NB4 (cell line): ENCODE data around the gene MYCL.

ENCODE experiments used
- MAX ChIP-seq: IDR thresholded peaks from 2 replicates; pipeline ENCODE4 v1.6.1; 2011; ENCODE audit warnings: low read depth, low read length
- POLR2A ChIP-seq: IDR thresholded peaks from 2 replicates; pipeline ENCODE4 v1.6.1; 2011; ENCODE audit warnings: mild to moderate bottlenecking; ENCODE audit not compliant: insufficient read length; ENCODE audit errors: extremely low read depth
- TF ChIP-seq, protein P1 (sequence below): IDR thresholded peaks from one replicate; pipeline ENCODE4 v1.5.1; 2012; ENCODE audit warnings: low read depth, low read length

- TF ChIP-seq POLR2A (no peak), MAX (no peak)
- TF ChIP-seq, protein P1, sequence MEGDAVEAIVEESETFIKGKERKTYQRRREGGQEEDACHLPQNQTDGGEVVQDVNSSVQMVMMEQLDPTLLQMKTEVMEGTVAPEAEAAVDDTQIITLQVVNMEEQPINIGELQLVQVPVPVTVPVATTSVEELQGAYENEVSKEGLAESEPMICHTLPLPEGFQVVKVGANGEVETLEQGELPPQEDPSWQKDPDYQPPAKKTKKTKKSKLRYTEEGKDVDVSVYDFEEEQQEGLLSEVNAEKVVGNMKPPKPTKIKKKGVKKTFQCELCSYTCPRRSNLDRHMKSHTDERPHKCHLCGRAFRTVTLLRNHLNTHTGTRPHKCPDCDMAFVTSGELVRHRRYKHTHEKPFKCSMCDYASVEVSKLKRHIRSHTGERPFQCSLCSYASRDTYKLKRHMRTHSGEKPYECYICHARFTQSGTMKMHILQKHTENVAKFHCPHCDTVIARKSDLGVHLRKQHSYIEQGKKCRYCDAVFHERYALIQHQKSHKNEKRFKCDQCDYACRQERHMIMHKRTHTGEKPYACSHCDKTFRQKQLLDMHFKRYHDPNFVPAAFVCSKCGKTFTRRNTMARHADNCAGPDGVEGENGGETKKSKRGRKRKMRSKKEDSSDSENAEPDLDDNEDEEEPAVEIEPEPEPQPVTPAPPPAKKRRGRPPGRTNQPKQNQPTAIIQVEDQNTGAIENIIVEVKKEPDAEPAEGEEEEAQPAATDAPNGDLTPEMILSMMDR, result no peak
These were observed 25.8 kb upstream of the MYCL start for GRCh38 chr1:39927538-39927937.
